ENCODE results near the gene ABO.
A peak's percentile ranks its signal among the peaks of the same experiment; 100 is the strongest.
"Not testable (repeated sequence)": the region's sequence is repeated elsewhere in the genome, so short reads cannot be mapped to it uniquely, and the experiment has no call there.

The ABO gene

DNA sequence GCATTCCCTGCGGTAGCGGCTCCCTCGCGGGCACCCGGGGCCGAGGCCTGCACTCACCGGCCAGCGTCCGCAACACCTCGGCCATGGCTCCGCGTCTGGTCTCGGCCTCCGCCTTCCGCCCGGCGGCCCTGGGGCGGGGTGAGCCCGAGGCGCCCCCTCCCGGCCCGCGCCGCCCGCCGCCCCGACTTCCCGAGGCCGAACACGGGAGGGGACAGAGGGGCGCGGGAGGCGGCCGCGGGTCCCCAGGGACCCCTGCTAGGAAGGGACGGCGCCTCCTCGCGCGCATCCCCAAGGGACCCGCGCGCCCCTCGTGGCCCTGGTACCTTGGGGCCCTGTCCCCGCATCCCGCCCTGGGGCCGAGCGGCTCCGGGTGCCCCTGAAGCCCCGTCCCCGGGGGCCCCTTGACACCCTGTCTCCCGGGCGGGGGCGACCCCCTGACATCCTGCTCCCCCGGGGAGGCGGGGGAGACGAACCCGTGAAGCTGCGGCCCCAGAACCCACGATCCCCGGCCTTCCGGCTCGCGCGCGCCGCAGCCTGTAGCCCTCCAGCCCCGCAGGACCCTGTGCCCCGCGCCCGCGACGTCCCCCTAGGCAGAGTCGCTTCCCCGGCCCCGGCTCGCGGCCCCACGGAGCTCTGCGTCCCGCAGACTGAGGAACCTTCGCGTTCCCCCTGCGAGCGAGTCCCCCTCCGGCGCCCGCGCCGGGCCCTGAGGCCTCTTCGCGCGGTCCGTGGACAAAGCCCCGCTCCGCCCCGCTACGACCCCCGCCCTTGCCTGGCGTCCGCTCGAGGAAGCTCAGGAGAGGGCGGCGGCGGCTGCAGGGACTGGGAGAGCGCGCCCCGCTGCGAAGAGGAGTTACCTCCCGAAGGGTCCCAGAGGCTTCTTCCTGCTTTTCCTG, at the start of gene ABO:
ABO (minus strand) TSS at position 97 of the 896 bp plus-strand sequence.
- Histone ChIP-seq H3K27me3 (peaks cover 32 to 53% (median 42%) of the 10 kb centered on the region in 11 experiments), H3K9ac (no peak within 1 kb of the TSS), H3K36me3 (peaks cover 0 to 3% (median 0%) of the 10 kb centered on the region in 11 experiments; a peak in 2 of 22 replicates), H3K4me2 (no peak within 1 kb of the TSS), H3K27ac (no peak within 1 kb of the TSS), H3K4me3 (peak within 1 kb of the TSS in 7 of 10 experiments; percentile 19 to 50 (median 28); a peak in 8 of 20 replicates), H4K20me1 (no peaks in the 10 kb centered on the region), H3K4me1 (peaks cover 0 to 7% (median 0%) of the 10 kb centered on the region in 10 experiments; a peak in 4 of 20 replicates), H3K9me3 (replicated peaks in 1 of 11) (peaks cover 59 to 73% (median 69%) of the 10 kb centered on the region in 11 experiments)
- no peak for TF ChIP-seq Cebpa-rat (IDR thresholded peaks at IDR 0.05)

DNA sequence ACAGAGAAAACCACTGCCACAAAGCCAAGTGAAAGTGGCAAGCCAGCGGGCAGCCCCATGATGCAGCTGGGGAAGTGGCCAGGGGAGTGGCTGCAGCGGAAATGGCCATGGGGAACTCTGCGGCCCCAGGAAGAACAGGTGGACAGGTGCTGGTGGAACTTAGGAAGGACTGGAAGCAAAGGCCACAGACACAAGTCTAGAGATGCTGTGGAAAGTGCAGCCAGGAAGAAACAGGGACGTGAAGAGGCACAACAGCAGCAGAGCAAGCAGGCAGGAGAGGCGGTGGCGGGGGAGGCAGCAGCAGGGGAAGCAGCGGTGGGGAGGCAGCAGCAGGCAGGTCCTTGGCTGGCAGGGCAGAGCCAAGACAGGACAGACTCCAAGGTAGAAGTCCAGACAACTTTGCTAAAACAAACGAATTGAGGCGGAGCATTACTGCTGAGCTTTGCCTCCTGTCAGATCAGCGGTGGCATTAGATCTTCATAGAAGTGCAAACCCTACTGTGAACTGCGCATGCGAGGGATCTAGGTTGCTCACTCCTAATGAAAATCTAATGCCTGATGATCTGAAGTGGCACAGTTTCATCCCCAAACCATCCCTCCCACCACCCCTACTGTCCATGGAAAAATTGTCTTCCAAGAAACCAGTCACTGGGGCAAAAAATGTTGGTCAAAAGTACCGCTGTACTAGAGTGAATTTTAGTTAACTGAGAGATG, 49.1 kb upstream of the ABO start:
- H3K4me1 ChIP-seq, result peaks cover 0 to 4% (median 0%) of the 10 kb centered on the region in 10 experiments; a peak in 1 of 20 replicates
- no peaks in the 10 kb centered on the region for H3K27me3 ChIP-seq
- TF ChIP-seq Cebpa-rat (IDR thresholded peaks at IDR 0.05), result no peak
- H3K9ac ChIP-seq, result no peak overlapping the region
- no peak overlapping the region for H3K27ac ChIP-seq
- H3K4me2 ChIP-seq, result peak overlapping the region in 1 of 11 experiments; percentile 16; a peak in 1 of 22 replicates
- H3K4me3 ChIP-seq, result no peak overlapping the region
- peaks cover 0 to 12% (median 6%) of the 10 kb centered on the region in 11 experiments; a peak in 10 of 22 replicates for H3K9me3 ChIP-seq (replicated peaks in 1 of 11)
- H3K36me3 ChIP-seq, result peaks cover 0 to 16% (median 6%) of the 10 kb centered on the region in 11 experiments; a peak in 7 of 22 replicates
- peaks cover 0 to 22% (median 15%) of the 10 kb centered on the region in 11 experiments; a peak in 17 of 22 replicates for H4K20me1 ChIP-seq

DNA sequence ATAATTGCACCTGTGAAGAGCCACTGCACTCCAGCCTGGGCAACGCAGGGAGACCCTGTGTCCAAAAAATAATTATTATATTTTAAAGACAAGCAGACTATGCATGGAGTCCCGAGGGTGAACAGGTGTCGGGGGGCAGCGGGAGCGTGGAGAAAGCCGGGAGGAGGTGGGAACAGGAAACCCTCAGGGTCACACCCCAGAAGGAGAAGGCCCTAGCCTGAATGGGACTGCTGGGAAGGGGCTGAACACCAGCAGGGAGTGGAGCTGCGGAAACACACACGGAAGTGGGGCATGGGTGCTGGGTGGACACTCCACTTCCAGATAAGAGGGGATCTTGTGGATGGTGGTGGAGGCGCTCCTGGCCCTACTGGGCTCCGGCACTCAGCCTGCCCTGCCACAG, 48.2 kb upstream of the ABO start:
- Histone ChIP-seq H3K27me3 (no peaks in the 10 kb centered on the region), H3K9ac (no peak overlapping the region), H3K36me3 (peaks cover 0 to 6% (median 0%) of the 10 kb centered on the region in 11 experiments; a peak in 3 of 22 replicates), H4K20me1 (peaks cover 0 to 13% (median 6%) of the 10 kb centered on the region in 11 experiments; a peak in 13 of 22 replicates), H3K4me1 (peaks cover 0 to 4% (median 0%) of the 10 kb centered on the region in 10 experiments; a peak in 1 of 20 replicates), H3K4me2 (no peak overlapping the region; a peak in 1 of 22 replicates), H3K27ac (no peak overlapping the region), H3K9me3 (replicated peaks in 1 of 11) (peaks cover 0 to 12% (median 6%) of the 10 kb centered on the region in 11 experiments; a peak in 10 of 22 replicates), H3K4me3 (no peak overlapping the region)
- no peak for TF ChIP-seq Cebpa-rat (IDR thresholded peaks at IDR 0.05)

DNA sequence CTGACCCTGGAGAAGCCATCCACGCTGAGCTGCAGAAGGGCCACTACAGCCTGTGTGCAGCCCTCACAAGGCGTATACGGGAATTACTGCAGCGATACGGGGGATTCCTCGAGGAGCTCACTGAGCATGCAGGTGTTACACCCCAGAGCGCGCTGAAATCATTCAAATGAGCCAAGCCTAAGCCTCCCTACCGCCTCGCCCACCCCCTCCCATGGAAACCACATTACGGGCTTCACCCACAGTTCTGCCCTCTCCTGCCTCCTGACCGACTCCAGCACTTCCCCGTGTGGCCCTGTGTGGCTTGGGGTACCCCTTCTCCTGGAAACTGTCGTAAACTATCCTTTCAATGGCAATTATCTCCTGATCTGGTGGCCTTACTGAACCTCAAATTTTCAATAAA, 47.7 kb upstream of the ABO start:
- Histone ChIP-seq H3K9me3 (replicated peaks in 1 of 11) (peaks cover 0 to 12% (median 6%) of the 10 kb centered on the region in 11 experiments; a peak in 10 of 22 replicates), H3K9ac (no peak overlapping the region), H3K4me2 (no peak overlapping the region), H3K27me3 (no peaks in the 10 kb centered on the region), H3K27ac (no peak overlapping the region), H3K4me1 (peaks cover 0 to 4% (median 0%) of the 10 kb centered on the region in 10 experiments; a peak in 1 of 20 replicates), H4K20me1 (peaks cover 0 to 8% (median 1%) of the 10 kb centered on the region in 11 experiments; a peak in 9 of 22 replicates), H3K4me3 (no peak overlapping the region), H3K36me3 (0 out of 22 replicates have a peak, but pooled peaks cover 0 to 1% (median 0%) of the 10 kb centered on the region in 11 experiments)
- TF ChIP-seq Cebpa-rat (IDR thresholded peaks at IDR 0.05), result no peak

DNA sequence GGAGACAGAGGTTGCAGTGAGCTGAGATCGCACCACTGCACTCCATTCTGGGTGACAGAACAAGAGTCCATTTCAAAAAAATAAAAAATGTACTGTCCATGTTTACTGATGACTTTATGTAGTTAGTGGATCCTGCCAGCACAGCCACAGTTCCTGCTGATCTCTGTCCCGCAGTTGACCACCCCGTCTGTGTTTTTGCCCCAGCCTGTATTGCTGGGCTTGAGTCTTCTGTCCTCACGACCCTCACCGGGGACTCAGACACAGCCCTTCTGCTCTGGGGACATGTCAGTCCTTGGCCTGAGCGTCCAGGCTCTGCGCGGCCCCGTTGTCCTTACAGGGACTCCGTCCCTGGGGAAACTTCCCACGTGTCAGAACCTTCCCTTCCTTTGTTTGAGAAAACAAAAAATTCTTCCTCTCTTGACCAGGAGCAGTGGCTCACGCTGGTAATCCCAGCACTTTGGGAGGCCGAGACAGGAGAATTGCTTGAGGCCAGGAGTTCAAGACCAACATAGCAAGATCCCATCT, 46.5 kb upstream of the ABO start:
- no peak overlapping the region for H3K4me3 ChIP-seq
- H3K9me3 ChIP-seq (replicated peaks in 1 of 11), result peaks cover 0 to 12% (median 6%) of the 10 kb centered on the region in 11 experiments; a peak in 10 of 22 replicates
- H3K27me3 ChIP-seq, result no peaks in the 10 kb centered on the region
- no peaks in the 10 kb centered on the region for H4K20me1 ChIP-seq
- TF ChIP-seq Cebpa-rat (IDR thresholded peaks at IDR 0.05), result no peak
- H3K9ac ChIP-seq, result no peak overlapping the region
- no peak overlapping the region for H3K27ac ChIP-seq
- no peak overlapping the region for H3K4me2 ChIP-seq
- H3K4me1 ChIP-seq, result peaks cover 0 to 4% (median 0%) of the 10 kb centered on the region in 10 experiments; a peak in 1 of 20 replicates
- H3K36me3 ChIP-seq, result no peaks in the 10 kb centered on the region

DNA sequence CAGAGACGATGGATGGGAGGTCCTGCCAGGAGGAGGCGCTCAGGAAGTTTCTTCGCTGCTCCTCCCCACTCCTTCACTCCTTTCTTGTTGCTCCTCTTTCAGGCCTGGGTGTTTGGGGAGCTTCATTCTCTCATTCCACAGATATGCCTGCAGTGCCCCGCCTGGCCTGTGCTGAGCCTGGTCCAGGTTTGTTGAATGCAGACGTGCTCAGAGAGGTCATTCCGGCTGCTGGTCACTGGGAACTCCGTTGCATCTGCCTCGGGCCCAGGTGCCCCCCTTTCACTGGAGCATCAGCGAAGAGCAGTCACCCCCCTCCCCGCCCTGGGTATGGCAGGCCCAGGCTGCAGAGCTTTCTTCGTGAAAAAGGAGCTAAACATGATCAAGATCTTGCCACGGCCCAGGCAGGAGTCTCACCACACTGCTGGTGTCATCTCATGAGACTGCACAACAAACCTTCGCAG, 45.5 kb upstream of the ABO start:
- TF ChIP-seq Cebpa-rat (IDR thresholded peaks at IDR 0.05), result no peak
- H3K27me3 ChIP-seq, result no peaks in the 10 kb centered on the region
- H3K36me3 ChIP-seq, result no peaks in the 10 kb centered on the region
- H3K4me1 ChIP-seq, result peaks cover 0 to 4% (median 0%) of the 10 kb centered on the region in 10 experiments; a peak in 1 of 20 replicates
- H3K4me3 ChIP-seq, result no peak overlapping the region
- no peak overlapping the region for H3K27ac ChIP-seq
- no peak overlapping the region for H3K4me2 ChIP-seq
- H3K9me3 ChIP-seq (replicated peaks in 1 of 11), result peaks cover 0 to 12% (median 6%) of the 10 kb centered on the region in 11 experiments; a peak in 10 of 22 replicates
- no peaks in the 10 kb centered on the region for H4K20me1 ChIP-seq
- no peak overlapping the region for H3K9ac ChIP-seq

DNA sequence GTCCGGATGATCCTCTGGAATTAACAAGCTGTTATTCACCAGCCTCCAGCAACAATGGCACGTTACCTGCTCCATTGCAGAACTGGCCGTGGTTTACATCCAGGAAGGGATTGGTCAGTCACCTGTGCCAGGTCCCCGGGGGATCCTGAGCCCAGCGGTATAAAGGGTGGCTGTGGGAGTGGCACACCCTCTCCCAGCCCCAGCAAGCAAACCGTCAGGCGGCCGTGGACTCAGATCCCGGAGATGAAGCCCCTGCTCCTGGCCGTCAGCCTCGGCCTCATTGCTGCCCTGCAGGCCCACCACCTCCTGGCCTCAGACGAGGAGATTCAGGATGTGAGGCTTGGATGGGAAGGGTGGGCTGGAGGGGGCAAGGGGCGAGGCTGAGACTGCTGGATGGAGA, 42.5 kb upstream of the ABO start:
- not testable (repeated sequence) for H3K9ac ChIP-seq; H3K9me3 ChIP-seq (replicated peaks in 1 of 11); H3K27me3 ChIP-seq; H3K36me3 ChIP-seq; H4K20me1 ChIP-seq; H3K4me2 ChIP-seq; H3K4me1 ChIP-seq; H3K27ac ChIP-seq; H3K4me3 ChIP-seq

DNA sequence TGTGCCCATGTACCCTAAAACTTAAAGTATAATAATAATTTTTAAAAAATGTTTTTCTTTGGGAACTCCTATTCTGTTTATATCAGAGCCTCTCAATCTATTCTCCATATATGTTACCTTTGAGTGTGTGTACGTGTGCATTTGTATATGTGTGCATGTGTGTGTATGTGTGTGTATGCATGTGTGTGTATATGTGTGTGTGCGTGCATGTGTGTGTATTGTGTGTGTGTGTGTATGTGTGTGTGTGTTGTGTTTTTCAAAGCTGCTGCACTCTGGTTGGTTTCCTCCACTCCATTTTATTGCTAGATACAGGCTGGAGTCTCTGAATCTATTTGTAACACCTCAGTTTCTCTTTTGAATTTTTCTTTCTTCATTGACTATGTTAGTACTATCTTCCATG, 41.0 kb upstream of the ABO start:
- TF ChIP-seq Cebpa-rat (IDR thresholded peaks at IDR 0.05), result no peak
- no peaks in the 10 kb centered on the region for H3K9me3 ChIP-seq (replicated peaks in 1 of 11)
- H3K27me3 ChIP-seq, result no peaks in the 10 kb centered on the region
- H3K4me2 ChIP-seq, result no peak overlapping the region
- no peak overlapping the region for H3K27ac ChIP-seq
- H4K20me1 ChIP-seq, result no peaks in the 10 kb centered on the region
- no peak overlapping the region for H3K9ac ChIP-seq
- H3K4me1 ChIP-seq, result no peaks in the 10 kb centered on the region
- no peak overlapping the region for H3K4me3 ChIP-seq
- no peaks in the 10 kb centered on the region for H3K36me3 ChIP-seq
